CD14-positive monocyte (primary cell): Measurements from ENCODE around the gene RTF2. TPM values are rescaled to one million over a fixed set of nuclear protein-coding genes. Genes with fewer than 3 reads are reported as not detected.

ENCODE experiments used
- DNase-seq, 3 donors: peaks; one replicate each; pipeline ENCODE4 v3.0.0-alpha.2; 2011 to 2022
- H2AFZ ChIP-seq: 2 replicates; pipeline ENCODE4 v1.6.0; 2012; ENCODE audit warnings: mild to moderate bottlenecking, low read depth, low read length, inconsistent platforms; ENCODE audit not compliant: insufficient read depth, poor library complexity, severe bottlenecking
- H3K27ac ChIP-seq, 2 donors: 1 replicate in 1 of 2; 2 replicates in 1 of 2; pipeline ENCODE4 v1.5.1; 2012 to 2013; ENCODE audit warnings: low read length in 2 of 2, control low read depth in 1 of 2, inconsistent platforms in 1 of 2, low read depth in 1 of 2, mild to moderate bottlenecking in 1 of 2
- H3K27me3 ChIP-seq, 2 donors: one replicate each; pipeline versions ENCODE4 v1.6.0 to v1.6.1; 2011 to 2013; ENCODE audit warnings: low read length in 2 of 2; ENCODE audit not compliant: control insufficient read depth in 2 of 2, insufficient read depth in 2 of 2
- H3K36me3 ChIP-seq, 2 donors: replicated peaks in 1 of 2; 1 replicate in 1 of 2; 2 replicates in 1 of 2; pipeline versions ENCODE4 v1.5.1 to v1.6.1; 2012 to 2013; ENCODE audit warnings: low read length in 2 of 2, control low read depth in 1 of 2, inconsistent platforms in 1 of 2, mild to moderate bottlenecking in 1 of 2; ENCODE audit not compliant: insufficient read depth in 2 of 2, control insufficient read depth in 1 of 2
- H3K4me1 ChIP-seq, 2 donors: 1 replicate in 1 of 2; 2 replicates in 1 of 2; pipeline versions ENCODE4 v1.5.1 to v1.6.1; 2012 to 2013; ENCODE audit warnings: low read length in 2 of 2, control low read depth in 1 of 2, inconsistent platforms in 1 of 2, mild to moderate bottlenecking in 1 of 2, moderate library complexity in 1 of 2; ENCODE audit not compliant: insufficient read depth in 2 of 2, control insufficient read depth in 1 of 2
- H3K4me2 ChIP-seq: replicated peaks from 2 replicates; pipeline ENCODE3; 2012; ENCODE audit warnings: low read length, moderate library complexity, mild to moderate bottlenecking; ENCODE audit not compliant: poor library complexity, severe bottlenecking; ENCODE audit errors: extremely low read depth
- H3K4me3 ChIP-seq, 3 experiments: fragments of 200-600 bp in 1 of 3; sonication (generic) in 1 of 3; replicated peaks in 1 of 3; 1 replicate in 2 of 3; 2 replicates in 1 of 3; pipeline ENCODE4 v1.5.1; 2011 to 2013; ENCODE audit warnings: low read length in 3 of 3, mild to moderate bottlenecking in 3 of 3, control low read depth in 2 of 3, low read depth in 2 of 3, inconsistent platforms in 1 of 3, moderate library complexity in 1 of 3
- H3K79me2 ChIP-seq: 2 replicates; pipeline ENCODE4 v1.6.0; 2012; ENCODE audit warnings: mild to moderate bottlenecking, control low read depth, inconsistent platforms, low read length, moderate library complexity; ENCODE audit not compliant: insufficient read depth
- H3K9ac ChIP-seq: 2 replicates; pipeline ENCODE4 v1.6.0; 2017; ENCODE audit warnings: low read length, mild to moderate bottlenecking; ENCODE audit not compliant: insufficient read depth, poor library complexity, severe bottlenecking
- H3K9me3 ChIP-seq, 2 donors: replicated peaks in 1 of 2; 1 replicate in 1 of 2; 2 replicates in 1 of 2; pipeline versions ENCODE4 v1.5.1 to v1.6.1; 2012 to 2013; ENCODE audit warnings: low read length in 2 of 2, control low read depth in 1 of 2; ENCODE audit not compliant: control insufficient read depth in 1 of 2, insufficient read depth in 1 of 2
- H4K20me1 ChIP-seq: 2 replicates; pipeline ENCODE4 v1.6.0; 2012; ENCODE audit warnings: mild to moderate bottlenecking, low read length, control low read depth, moderate library complexity; ENCODE audit not compliant: insufficient read depth
- H3K27ac Mint-ChIP-seq, 7 donors: one replicate each; pipeline ENCODE4 v1.8.0; 2020; ENCODE audit warnings: mild to moderate bottlenecking in 7 of 7, mixed read lengths in 7 of 7, moderate library complexity in 6 of 7, inconsistent platforms in 2 of 7
- H3K27me3 Mint-ChIP-seq, 3 donors: one replicate each; pipeline ENCODE4 v1.8.0; 2021 to 2022; ENCODE audit warnings: low read depth in 3 of 3, mild to moderate bottlenecking in 3 of 3, mixed read lengths in 3 of 3, moderate library complexity in 3 of 3, inconsistent platforms in 1 of 3
- H3K36me3 Mint-ChIP-seq, 2 donors: one replicate each; pipeline ENCODE4 v1.8.0; 2020; ENCODE audit warnings: mixed read lengths in 2 of 2, inconsistent platforms in 1 of 2, mild to moderate bottlenecking in 1 of 2
- H3K4me1 Mint-ChIP-seq: one replicate; pipeline ENCODE4 v1.8.0; 2020; ENCODE audit warnings: mild to moderate bottlenecking, mixed read lengths
- H3K4me3 Mint-ChIP-seq, 2 donors: one replicate each; pipeline ENCODE4 v1.8.0; 2020; ENCODE audit warnings: mild to moderate bottlenecking in 2 of 2, mixed read lengths in 2 of 2, moderate library complexity in 1 of 2
- H3K9me3 Mint-ChIP-seq, 7 donors: one replicate each; pipeline ENCODE4 v1.8.0; 2020 to 2022; ENCODE audit warnings: mixed read lengths in 7 of 7, mild to moderate bottlenecking in 6 of 7, moderate library complexity in 6 of 7, inconsistent platforms in 2 of 7
- WGBS: methylation state at CpG from one replicate; pipeline ENCODE4 v1.1.5; 2013; ENCODE audit warnings: missing lambda C conversion rate; ENCODE audit not compliant: insufficient coverage; 5-methylcytosine and 5-hydroxymethylcytosine counted together
- intact Hi-C, 2 donors: fragments of 100-400 bp; cut with micrococcal nuclease; formaldehyde crosslinking; loops; one replicate each; pipeline versions ENCODE4 v1.15.0 to v1.15.1; 2023
- polyA plus RNA-seq, 3 donors: library from polyadenylated mRNA; depleted of rRNA in 1 of 3; unstranded in 2 of 3; stranded (reverse) in 1 of 3; fragments of 300-500 nt in 2 of 3; fragments of >200 nt in 1 of 3; fragmentation: Illumina TruSeq in 2 of 3; gene quantifications; 1 replicate in 2 of 3; 2 replicates in 1 of 3; pipeline ENCODE4 v1.2.3, GENCODE V29; 2012 to 2021
- TF ChIP-seq, protein P1 (sequence below): fragments of 200-600 bp; IDR thresholded peaks from one replicate; pipeline ENCODE4 v1.8.0; 2022; ENCODE audit warnings: antibody characterized with exemption, mild to moderate bottlenecking

RTF2 gene
- polyA plus RNA-seq, 3 donors, result 74.3 to 163 (median 148) TPM

DNA sequence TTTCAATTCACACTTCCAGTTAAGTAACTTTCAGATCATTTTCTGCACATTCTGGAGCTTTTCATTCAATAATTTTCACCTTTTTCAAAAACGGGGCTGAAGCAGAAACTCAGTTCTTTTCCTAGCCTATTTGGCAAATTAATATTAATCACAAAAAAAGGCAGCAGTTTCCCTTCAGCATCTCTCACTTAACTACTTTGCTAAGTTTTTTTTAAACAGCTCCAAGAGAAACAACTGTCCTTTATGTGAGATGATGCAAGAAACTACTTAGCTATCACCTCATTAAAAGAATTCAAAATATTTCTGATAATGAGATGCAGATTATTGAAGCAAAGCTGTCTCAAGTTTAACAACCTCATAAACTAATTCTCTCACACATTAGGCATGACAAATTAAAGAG, 44.5 kb upstream of the RTF2 start:
- 50% methylated on average over 1 of the region's 1 CpG for WGBS
- Mint-ChIP-seq H3K9me3 (peaks cover 0 to 2% (median 0%) of the 10 kb centered on the region in 7 donors), H3K36me3 (peaks cover 31 to 38% of the 10 kb centered on the region in 2 donors), H3K27me3 (peaks cover 25 to 35% (median 25%) of the 10 kb centered on the region in 3 donors), H3K4me3 (peak overlapping the region in 1 of 2 donors; percentile 80), H3K4me1 (peaks cover 85% of the 10 kb centered on the region), H3K27ac (no peak overlapping the region)
- DNase-seq, result no peak
- Histone ChIP-seq H3K4me3 (no peak overlapping the region), H3K9ac (no peak overlapping the region), H4K20me1 (peaks cover 16% of the 10 kb centered on the region), H3K79me2 (no peaks in the 10 kb centered on the region), H3K27me3 (peaks cover 7 to 9% of the 10 kb centered on the region in 2 donors), H3K36me3 (no peaks in the 10 kb centered on the region), H2AFZ (no peak overlapping the region), H3K4me1 (peaks cover 84 to 88% of the 10 kb centered on the region in 2 donors), H3K9me3 (no peaks in the 10 kb centered on the region), H3K4me2 (no peak overlapping the region), H3K27ac (no peak overlapping the region)
- intact Hi-C loops, result loop anchor here (5.0 kb wide), 2 partner anchors 38 to 43 kb away; partner anchors contain the start of gene RTF2 (in 1 of the 2)
- TF ChIP-seq, protein P1, sequence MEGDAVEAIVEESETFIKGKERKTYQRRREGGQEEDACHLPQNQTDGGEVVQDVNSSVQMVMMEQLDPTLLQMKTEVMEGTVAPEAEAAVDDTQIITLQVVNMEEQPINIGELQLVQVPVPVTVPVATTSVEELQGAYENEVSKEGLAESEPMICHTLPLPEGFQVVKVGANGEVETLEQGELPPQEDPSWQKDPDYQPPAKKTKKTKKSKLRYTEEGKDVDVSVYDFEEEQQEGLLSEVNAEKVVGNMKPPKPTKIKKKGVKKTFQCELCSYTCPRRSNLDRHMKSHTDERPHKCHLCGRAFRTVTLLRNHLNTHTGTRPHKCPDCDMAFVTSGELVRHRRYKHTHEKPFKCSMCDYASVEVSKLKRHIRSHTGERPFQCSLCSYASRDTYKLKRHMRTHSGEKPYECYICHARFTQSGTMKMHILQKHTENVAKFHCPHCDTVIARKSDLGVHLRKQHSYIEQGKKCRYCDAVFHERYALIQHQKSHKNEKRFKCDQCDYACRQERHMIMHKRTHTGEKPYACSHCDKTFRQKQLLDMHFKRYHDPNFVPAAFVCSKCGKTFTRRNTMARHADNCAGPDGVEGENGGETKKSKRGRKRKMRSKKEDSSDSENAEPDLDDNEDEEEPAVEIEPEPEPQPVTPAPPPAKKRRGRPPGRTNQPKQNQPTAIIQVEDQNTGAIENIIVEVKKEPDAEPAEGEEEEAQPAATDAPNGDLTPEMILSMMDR, result no peak

DNA sequence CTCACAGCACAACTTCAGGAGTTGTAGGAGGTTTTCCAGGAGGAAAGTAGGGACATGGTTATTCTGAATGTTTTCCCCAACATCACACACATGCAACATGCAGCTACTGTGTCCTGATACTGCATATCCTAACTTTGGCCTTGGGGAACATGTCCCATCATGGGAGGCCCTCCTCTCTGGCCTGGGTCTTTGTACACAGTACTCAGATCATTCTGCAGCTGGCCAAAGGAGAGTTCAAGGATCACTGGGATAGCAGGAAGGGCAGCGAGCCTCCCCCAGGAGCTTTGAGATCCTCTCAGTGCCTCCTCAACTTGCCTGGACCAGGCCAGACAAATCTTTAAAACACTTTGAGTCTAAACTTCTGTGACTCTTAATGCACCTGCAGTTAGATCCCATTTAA, 43.5 kb upstream of the RTF2 start:
- H3K27ac ChIP-seq, result no peak overlapping the region

More for the DNA sequence above, 43.5 kb upstream of the RTF2 start:
- H3K9ac ChIP-seq, result no peak overlapping the region
- Mint-ChIP-seq H3K27me3 (peaks cover 25 to 35% (median 30%) of the 10 kb centered on the region in 3 donors), H3K4me1 (peaks cover 87% of the 10 kb centered on the region), H3K9me3 (peaks cover 0 to 2% (median 0%) of the 10 kb centered on the region in 7 donors), H3K27ac (peak overlapping the region in 1 of 7 donors; percentile 35), H3K36me3 (peaks cover 37 to 38% of the 10 kb centered on the region in 2 donors), H3K4me3 (peak overlapping the region in 1 of 2 donors; percentile 80)
- H2AFZ ChIP-seq, result no peak overlapping the region
- H3K9me3 ChIP-seq, result no peaks in the 10 kb centered on the region
- H3K36me3 ChIP-seq, result no peaks in the 10 kb centered on the region
- H3K4me2 ChIP-seq, result no peak overlapping the region
- 100% methylated on average over 1 of the region's 1 CpG for WGBS
- TF ChIP-seq, protein P1, result no peak
- H4K20me1 ChIP-seq, result peaks cover 26% of the 10 kb centered on the region
- DNase-seq, result no peak
- H3K79me2 ChIP-seq, result no peaks in the 10 kb centered on the region
- H3K4me1 ChIP-seq, result peaks cover 86 to 88% of the 10 kb centered on the region in 2 donors
- no peak overlapping the region for H3K4me3 ChIP-seq
- H3K27me3 ChIP-seq, result peaks cover 7 to 9% of the 10 kb centered on the region in 2 donors
- intact Hi-C loops, result loop anchor here (5.0 kb wide), 3 partner anchors 33 to 42 kb away; partner anchors contain the start of genes AURKA (in 1 of the 2), CSTF1 (in 1 of the 2) and RTF2 (in 1 of the 2)
